ENCODE data around the gene SEPTIN10.

The SEPTIN10 gene

GRCh38 chr2:109528811-109529501 is 84.8 kb downstream of the SEPTIN10 start:
- ChIA-PET CTCF (no interaction called here), POLR2A (no interaction called here)
- no peak for DNase-seq (ENCODE audit: extremely low spot score)
- TF ChIP-seq SP1 (IDR thresholded peaks at IDR 0.05) = no peak

GRCh38 chr2:109527846-109528705 is 85.7 kb downstream of the SEPTIN10 start:
- CTCF ChIA-PET = interaction anchor here (1.2 kb wide), 1 partner anchor 20 kb away, joined by 3 read pairs; no protein-coding TSS in a partner anchor
- POLR2A ChIA-PET = no interaction called here
- TF ChIP-seq FOXM1 (IDR thresholded peaks at IDR 0.05; ENCODE audit: borderline replicate concordance) = no peak
- TF ChIP-seq NFRKB (IDR thresholded peaks at IDR 0.05) = no peak
- TF ChIP-seq HDGF (IDR thresholded peaks at IDR 0.05; ENCODE audit: borderline replicate concordance) = no peak
- no peak for TF ChIP-seq ZNF384 (IDR thresholded peaks at IDR 0.05)
- TF ChIP-seq FOXK2 (IDR thresholded peaks at IDR 0.05) = no peak
- TF ChIP-seq ELF4 (IDR thresholded peaks at IDR 0.05) = no peak
- TF ChIP-seq L3MBTL2 (conservative IDR thresholded peaks at IDR 0.05) = no peak
- TF ChIP-seq ARNT (IDR thresholded peaks at IDR 0.05) = no peak
- no peak for TF ChIP-seq SP1 (IDR thresholded peaks at IDR 0.05)
- TF ChIP-seq LEF1 (IDR thresholded peaks at IDR 0.05; ENCODE audit: borderline replicate concordance) = no peak
- no peak for TF ChIP-seq FOXA1 (IDR thresholded peaks at IDR 0.05)
- no peak for TF ChIP-seq CTBP1 (IDR thresholded peaks at IDR 0.05; ENCODE audit: borderline replicate concordance)
- no peak for TF ChIP-seq PKNOX1 (IDR thresholded peaks at IDR 0.05)
- TF ChIP-seq TARDBP (IDR thresholded peaks at IDR 0.05) = no peak
- TF ChIP-seq SUZ12 (IDR thresholded peaks at IDR 0.05) = no peak
- no peak for TF ChIP-seq BHLHE40 (IDR thresholded peaks at IDR 0.05; ENCODE audit: borderline replicate concordance)

GRCh38 chr2:109527079-109527478 is 86.7 kb downstream of the SEPTIN10 start:
- no peak for DNase-seq (ENCODE audit: extremely low spot score)
- POLR2A ChIA-PET = no interaction called here
- no peak for TF ChIP-seq ARNT (IDR thresholded peaks at IDR 0.05)
- no peak for TF ChIP-seq FOXA1 (IDR thresholded peaks at IDR 0.05)
- no peak for TF ChIP-seq ELF4 (IDR thresholded peaks at IDR 0.05)
- TF ChIP-seq SUZ12 (IDR thresholded peaks at IDR 0.05) = no peak
- no peak for TF ChIP-seq L3MBTL2 (conservative IDR thresholded peaks at IDR 0.05)
- no peak for TF ChIP-seq FOXM1 (IDR thresholded peaks at IDR 0.05; ENCODE audit: borderline replicate concordance)
- no peak for TF ChIP-seq NFRKB (IDR thresholded peaks at IDR 0.05)
- TF ChIP-seq HDGF (IDR thresholded peaks at IDR 0.05; ENCODE audit: borderline replicate concordance) = no peak
- no peak for TF ChIP-seq LEF1 (IDR thresholded peaks at IDR 0.05; ENCODE audit: borderline replicate concordance)
- TF ChIP-seq TARDBP (IDR thresholded peaks at IDR 0.05) = no peak
- TF ChIP-seq BHLHE40 (IDR thresholded peaks at IDR 0.05; ENCODE audit: borderline replicate concordance) = no peak
- TF ChIP-seq CTBP1 (IDR thresholded peaks at IDR 0.05; ENCODE audit: borderline replicate concordance) = no peak
- TF ChIP-seq FOXK2 (IDR thresholded peaks at IDR 0.05) = no peak
- TF ChIP-seq ZNF384 (IDR thresholded peaks at IDR 0.05) = no peak
- no peak for TF ChIP-seq SP1 (IDR thresholded peaks at IDR 0.05)
- no peak for TF ChIP-seq PKNOX1 (IDR thresholded peaks at IDR 0.05)
- CTCF ChIA-PET = interaction anchor here (1.2 kb wide), 1 partner anchor 21 kb away, joined by 3 read pairs; no protein-coding TSS in a partner anchor

More at GRCh38 chr2:109527846-109528705, 85.7 kb downstream of the SEPTIN10 start:
- no peak for DNase-seq (ENCODE audit: extremely low spot score)

GRCh38 chr2:109526442-109526970 is 87.3 kb downstream of the SEPTIN10 start:
- POLR2A ChIA-PET = no interaction called here
- CTCF ChIA-PET = interaction anchor here (1.2 kb wide), 1 partner anchor 22 kb away, joined by 3 read pairs; no protein-coding TSS in a partner anchor
- no peak for TF ChIP-seq BHLHE40 (IDR thresholded peaks at IDR 0.05; ENCODE audit: borderline replicate concordance)
- no peak for TF ChIP-seq ARNT (IDR thresholded peaks at IDR 0.05)
- no peak for TF ChIP-seq LEF1 (IDR thresholded peaks at IDR 0.05; ENCODE audit: borderline replicate concordance)
- no peak for TF ChIP-seq FOXK2 (IDR thresholded peaks at IDR 0.05)
- TF ChIP-seq SUZ12 (IDR thresholded peaks at IDR 0.05) = no peak
- no peak for TF ChIP-seq PKNOX1 (IDR thresholded peaks at IDR 0.05)
- no peak for TF ChIP-seq FOXM1 (IDR thresholded peaks at IDR 0.05; ENCODE audit: borderline replicate concordance)
- no peak for TF ChIP-seq L3MBTL2 (conservative IDR thresholded peaks at IDR 0.05)
- TF ChIP-seq HDGF (IDR thresholded peaks at IDR 0.05; ENCODE audit: borderline replicate concordance) = no peak
- TF ChIP-seq TARDBP (IDR thresholded peaks at IDR 0.05) = no peak
- no peak for TF ChIP-seq ZNF384 (IDR thresholded peaks at IDR 0.05)
- no peak for TF ChIP-seq CTBP1 (IDR thresholded peaks at IDR 0.05; ENCODE audit: borderline replicate concordance)
- no peak for TF ChIP-seq NFRKB (IDR thresholded peaks at IDR 0.05)
- DNase-seq (ENCODE audit: extremely low spot score) = no peak

- no peak for DNase-seq (ENCODE audit: extremely low spot score)
- POLR2A ChIA-PET = no interaction called here
- no peak for TF ChIP-seq TARDBP (IDR thresholded peaks at IDR 0.05)
Measured at GRCh38 chr2:109525836-109526235, 87.9 kb downstream of the SEPTIN10 start.

More at GRCh38 chr2:109525836-109526235, 87.9 kb downstream of the SEPTIN10 start:
- CTCF ChIA-PET = no interaction called here

Data from HEK293T (cell line).